ENCODE measurements around the gene CD22.

Gene CD22

DNA sequence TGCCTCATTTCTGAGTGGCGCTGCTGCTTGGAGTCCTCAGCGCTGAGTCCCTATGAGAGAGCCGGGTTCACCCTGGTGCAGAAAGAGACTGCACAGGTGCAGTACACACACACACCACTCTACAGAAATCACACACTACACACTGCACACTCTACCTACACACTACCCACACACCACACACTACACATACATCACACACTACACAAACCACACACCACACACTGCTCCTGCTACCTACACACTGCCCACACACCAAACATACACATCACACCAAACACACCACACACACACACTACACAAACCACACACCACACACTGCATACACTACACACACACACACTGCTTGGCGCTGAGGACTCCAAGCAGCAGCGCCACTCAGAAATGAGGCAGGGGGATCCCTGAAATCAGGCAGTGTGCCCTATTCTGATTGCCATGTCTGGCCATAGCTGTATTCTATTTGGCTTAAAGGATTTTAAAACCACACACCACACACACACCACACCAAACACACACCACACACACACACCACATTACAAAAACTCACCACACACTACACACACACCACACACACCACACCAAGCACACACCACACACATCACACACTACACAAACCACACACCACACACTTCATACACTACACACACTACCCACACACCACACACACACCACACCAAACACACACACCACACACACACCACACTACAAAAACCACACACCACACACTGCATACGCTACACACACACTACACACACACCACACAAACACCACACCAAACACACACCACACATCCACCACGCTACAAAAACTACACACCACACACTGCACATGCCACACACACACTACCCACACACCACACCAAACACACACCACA is 32.1 kb upstream of the CD22 start:
- DNase-seq = no peak

DNA sequence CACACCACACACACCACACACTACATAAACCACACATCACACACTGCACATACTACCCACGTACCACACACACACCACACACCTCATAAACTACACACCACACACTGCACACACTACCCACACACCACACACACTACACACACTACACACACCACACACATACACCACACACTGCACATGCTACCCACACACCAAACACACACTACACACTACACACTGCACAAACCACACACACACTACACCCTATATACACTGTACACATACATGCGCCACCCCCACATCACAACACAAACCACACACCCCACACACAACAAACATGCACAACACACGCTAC is 31.5 kb upstream of the CD22 start:
- DNase-seq = no peak

DNA sequence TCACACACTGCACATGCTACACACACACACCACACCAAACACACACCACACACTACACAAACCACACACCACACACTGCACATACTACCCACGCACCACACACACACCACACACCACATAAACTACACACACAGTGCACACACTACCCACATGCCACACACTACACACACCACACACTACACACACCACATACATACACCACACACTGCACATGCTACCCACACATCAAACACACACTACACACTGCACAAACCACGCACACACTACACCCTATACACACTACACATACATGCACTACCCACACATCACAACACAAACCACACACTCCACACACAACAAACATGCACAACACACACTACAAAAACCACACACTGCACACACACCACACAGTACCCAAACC is 31.1 kb upstream of the CD22 start:
- no peak for DNase-seq

DNA sequence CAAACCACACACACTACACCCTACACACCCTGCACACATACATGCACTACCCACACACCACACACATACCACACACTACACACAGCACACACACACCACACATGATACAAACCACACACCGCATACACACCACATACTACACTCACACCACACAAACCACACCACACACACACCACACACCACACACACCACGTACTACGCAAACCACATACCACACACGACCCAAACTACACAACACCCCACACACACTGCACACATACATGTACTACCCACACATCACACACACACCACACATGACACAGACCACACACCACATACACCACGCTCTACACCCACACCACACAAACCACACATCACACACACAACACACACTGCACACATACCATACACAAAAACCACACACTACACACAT is 30.4 kb upstream of the CD22 start:
- no peak for DNase-seq

DNA sequence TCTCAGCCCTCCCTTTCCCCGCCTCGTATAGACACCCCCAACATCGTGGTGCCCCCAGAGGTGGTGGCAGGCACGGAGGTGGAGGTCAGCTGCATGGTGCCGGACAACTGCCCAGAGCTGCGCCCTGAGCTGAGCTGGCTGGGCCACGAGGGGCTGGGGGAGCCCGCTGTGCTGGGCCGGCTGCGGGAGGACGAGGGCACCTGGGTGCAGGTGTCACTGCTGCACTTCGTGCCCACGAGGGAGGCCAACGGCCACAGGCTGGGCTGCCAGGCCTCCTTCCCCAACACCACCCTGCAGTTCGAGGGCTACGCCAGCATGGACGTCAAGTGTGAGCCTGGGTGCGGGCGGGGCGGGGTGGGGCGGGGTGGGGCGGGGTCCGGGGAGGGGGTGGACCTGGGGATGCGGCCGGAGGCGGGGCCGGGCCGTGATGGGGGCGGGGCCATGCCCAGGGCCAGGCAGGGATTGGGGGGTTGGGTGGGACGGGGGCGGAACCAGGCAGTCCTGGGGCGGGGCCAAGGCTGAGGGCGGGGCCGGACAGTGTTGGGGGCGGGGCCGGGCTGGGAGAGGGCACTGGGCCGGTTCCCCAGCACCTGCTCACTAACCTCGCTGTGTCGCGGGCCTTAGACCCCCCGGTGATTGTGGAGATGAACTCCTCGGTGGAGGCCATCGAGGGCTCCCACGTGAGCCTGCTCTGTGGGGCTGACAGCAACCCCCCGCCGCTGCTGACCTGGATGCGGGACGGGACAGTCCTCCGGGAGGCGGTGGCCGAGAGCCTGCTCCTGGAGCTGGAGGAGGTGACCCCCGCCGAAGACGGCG is 29.3 kb upstream of the CD22 start:
- DNase-seq = peak; percentile 29

DNA sequence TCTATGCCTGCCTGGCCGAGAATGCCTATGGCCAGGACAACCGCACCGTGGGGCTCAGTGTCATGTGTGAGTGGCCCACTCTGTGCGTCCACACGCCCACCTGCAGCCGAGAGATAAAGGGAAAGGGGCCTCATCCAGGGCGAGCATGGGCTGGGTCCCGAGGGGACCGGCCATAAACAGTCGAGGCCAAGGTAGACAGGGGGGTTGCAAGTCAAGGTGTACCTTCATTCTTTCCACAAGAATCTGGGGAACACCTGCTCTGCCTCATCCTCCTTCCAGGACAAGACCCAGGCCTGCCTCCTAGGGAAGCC is 28.7 kb upstream of the CD22 start:
- no peak for DNase-seq

DNA sequence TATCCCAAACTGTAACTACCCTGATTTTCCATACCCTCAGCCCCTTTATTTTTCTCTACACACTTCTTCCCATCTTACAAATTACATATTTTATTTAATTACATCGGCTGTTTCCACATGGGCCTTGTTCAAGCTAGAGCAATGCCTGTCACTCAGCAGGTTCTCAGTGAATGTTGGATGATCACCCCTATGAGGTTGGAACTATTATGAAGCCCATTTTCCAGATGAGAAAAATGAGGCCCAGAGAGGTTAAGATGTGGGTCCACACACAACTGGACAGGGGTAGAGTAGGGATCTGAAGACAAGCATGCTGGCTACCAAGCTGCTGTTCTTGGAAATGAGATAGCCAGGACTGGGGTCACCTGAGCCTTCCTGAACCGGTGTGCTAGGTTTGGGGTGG is 27.0 kb upstream of the CD22 start:
- no peak for DNase-seq

DNA sequence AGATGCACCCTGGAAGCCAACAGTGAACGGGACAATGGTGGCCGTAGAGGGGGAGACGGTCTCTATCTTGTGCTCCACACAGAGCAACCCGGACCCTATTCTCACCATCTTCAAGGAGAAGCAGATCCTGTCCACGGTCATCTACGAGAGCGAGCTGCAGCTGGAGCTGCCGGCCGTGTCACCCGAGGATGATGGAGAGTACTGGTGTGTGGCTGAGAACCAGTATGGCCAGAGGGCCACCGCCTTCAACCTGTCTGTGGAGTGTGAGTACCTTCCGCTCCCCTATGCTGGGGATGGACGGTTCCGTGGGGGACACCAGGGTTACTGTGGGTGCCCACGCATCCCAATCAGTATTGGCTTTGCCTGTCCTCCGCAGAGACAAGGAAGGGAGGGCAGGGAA is 26.5 kb upstream of the CD22 start:
- DNase-seq = no peak

DNA sequence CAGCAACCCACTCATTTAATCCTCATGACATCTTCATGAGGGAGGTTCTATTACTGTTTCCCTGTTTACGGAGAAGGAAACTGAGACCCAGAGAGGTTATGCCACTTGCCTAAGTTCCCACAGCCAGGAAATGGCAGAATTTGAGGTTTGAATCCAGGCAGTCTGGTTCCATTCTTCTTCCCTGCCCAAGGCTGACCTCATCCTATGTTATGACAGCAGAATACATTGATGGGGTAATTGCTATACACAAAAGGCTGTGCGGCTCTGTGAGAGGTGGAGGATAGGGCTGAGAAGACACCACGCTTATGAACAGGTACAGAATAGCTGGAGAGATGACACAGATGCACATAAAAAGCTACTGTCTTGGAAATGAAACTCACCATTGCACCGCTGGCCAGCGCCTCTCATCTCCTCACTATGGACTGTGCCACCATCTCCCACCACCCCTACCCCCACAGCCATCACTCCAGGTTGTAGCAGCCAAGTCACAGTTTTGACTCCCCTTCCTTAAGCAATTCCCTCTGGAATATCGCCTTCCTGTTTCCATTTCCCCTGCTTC is 25.6 kb upstream of the CD22 start:
- no peak for DNase-seq

DNA sequence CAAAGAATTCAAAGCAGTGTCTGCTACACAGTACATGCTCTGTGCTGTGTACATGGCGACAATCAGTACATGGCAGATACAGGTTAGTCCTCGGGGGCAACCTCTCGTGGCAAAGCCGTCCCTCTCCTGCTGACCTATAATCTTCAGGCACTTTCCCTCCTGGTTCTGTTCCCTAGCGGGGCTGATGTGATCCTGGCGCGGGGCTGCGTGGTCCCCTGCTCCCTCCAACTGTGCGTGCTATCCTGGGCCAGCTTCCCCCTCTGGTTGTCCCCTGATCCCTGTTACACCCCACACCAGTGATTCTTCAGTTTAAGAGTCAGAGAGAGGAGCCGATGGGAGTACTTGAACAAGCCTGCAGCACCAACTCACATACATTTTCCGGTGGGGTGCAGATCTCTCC is 25.0 kb upstream of the CD22 start:
- no peak for DNase-seq

DNA sequence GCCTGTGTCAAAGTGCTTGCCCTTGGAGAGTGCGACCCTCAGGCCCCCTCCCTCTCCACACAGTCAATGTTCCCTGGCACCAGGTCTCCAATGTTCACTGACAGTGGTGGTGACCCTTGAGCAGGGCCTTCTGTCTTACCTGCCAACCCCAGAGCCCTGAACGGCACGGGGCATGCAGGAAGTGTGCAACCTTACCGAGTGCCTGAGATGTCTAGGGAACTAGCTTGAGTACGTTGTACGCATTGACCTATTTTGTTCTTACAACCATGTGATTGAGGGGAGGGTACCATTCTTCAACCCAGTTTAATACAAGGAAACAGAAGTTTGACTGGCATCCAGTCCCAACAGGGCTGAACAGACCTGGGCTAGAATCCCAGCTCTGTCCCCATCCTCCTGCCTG is 23.8 kb upstream of the CD22 start:
- no peak for DNase-seq

DNA sequence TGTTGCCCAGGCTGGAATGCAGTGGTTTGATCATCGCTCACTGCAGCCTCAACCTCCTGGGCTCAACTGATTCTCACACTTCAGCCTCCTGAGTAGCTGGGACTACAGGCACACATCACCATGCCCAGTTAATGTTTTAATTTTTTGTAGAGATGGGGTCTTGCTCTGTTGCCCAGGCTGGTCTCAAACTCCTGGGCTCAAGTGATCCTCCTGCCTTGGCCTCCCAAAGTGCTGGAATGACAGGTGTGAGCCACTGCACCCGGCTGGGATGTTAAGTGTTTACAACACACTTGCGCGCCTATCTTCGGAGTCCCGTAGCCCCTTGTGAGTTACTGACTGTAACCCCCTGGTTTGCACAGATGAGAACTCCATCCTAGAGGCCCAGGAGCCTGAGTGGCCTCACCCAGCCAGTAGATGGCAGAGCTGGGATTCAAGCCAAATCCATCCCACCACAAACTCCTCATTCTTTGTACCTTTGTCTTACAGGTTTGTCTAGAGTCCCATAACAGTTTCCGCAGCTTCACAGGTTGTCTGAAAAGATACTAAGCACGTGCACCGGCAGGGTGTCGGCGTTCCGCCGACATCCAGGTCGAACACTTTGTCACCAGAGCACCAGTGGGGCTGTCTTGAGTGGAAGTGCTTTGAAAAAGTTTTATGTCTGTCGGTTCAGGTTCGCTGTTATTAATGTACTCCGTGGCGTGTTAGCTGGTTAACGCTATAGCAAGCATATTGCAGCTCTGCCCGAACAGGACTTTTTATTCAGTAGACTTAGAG is 22.3 kb upstream of the CD22 start:
- no peak for DNase-seq

DNA sequence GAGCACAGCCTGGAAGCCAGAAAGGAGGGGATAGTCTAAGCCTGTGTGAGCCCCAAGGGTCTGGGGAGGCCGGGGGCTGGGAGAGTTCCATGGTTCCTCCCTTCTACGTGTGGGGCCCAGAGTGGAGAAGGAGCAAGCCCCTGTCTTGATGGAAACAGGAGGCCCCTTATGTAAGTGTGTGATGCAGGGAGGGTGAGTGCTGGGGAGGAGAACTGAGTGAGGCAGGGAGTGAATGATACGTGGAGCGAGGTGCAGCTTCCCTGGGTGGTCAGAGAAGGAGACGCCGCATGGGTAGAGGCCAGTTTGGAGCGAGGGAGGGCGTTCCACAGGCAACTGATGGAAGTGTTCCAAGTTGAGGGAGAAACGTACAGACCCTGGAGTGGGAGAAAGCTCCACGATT is 21.1 kb upstream of the CD22 start:
- no peak for DNase-seq

DNA sequence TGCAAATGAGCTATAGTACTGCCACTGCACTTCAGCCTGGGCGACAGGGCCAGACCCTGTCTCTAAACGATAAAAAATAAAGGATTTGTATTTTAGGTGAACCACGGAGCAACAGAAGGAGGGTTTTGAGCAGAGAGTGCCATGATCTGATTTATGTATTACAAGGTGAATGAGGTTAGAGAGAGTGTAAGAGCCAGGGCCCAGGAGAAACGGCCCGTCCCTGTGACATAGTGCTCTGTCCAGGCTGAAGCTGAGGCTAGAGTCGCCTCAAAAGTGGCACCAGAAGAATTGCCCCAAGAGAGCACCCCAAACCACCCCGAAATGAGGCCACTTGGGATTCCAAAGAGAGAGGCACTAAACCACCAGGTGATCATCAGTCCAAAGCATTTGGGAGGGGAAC is 20.1 kb upstream of the CD22 start:
- no peak for DNase-seq

DNA sequence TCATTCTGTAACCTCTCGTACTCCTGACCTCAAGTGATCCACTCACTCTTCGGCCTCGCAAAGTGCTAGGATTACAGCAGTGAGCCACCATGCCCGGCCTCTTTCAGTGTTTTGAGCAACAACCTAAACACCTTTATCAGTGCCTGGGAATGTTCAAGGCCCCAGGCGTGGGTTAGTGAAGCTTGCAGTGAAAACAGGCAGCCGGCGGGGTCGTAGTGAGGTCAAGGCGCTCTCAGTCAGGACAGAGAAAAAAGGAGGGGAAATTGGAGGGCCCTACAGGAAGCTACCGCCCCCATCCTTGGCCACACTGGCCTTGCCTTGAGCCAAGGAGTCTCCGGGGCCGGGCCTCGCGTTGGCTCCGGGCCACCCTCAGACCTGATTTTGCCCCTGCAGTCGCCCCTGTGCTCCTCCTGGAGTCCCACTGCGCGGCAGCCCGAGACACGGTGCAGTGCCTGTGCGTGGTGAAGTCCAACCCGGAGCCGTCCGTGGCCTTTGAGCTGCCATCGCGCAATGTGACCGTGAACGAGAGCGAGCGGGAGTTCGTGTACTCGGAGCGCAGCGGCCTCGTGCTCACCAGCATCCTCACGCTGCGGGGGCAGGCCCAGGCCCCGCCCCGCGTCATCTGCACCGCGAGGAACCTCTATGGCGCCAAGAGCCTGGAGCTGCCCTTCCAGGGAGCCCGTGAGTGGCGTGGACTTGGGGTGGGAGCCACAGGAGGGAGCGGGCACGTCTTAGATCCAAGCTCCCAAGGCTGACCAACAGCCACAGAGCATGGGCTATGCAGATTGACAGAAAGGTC is 19.3 kb upstream of the CD22 start:
- DNase-seq = no peak

DNA sequence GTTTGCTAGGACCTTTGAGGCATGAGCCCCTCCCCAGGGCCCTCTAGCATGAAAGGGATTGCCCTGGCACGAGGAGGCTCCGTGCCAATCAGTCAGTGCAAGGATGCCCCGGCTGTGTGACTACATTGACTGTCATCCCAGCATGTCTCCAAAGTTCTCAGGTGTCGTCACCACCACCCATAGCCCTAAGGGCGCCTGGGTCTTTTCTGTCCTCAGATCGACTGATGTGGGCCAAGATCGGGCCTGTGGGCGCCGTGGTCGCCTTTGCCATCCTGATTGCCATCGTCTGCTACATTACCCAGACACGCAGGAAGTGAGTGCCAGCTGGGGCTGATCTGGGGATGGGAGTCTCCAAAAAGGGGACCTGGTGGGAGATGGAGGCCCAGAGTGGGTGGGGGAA is 18.7 kb upstream of the CD22 start:
- DNase-seq = no peak

DNA sequence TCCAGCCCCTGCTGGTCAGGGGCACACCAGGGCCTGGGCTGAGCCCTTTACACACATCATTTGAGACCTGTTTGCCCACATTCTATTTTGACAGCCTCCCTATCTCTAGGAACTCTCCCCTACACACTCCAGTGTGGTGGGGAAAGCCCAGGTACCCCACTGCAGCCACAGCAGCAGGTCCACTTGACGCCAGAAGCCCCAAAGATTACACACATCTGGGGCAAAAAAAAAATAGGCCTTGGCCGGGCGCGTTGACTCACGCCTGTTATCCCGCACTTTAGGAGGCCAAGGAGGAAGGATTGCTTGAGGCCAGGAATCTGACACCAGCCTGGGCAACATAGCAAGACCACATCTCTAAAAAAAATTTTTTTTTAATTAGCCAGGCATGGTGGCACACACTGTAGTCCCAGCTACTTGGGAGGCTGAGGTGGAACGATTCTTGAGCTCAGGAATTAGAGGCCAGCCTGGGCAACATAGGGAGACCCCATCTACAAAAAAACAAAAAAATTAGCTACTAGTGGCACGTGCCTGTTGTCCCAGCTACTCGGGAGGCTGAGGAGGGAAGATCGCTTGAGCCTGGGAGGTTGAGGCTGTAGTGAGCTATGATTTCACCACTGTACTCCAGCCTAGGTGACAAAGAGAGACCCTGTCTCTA is 18.0 kb upstream of the CD22 start:
- DNase-seq = no peak

DNA sequence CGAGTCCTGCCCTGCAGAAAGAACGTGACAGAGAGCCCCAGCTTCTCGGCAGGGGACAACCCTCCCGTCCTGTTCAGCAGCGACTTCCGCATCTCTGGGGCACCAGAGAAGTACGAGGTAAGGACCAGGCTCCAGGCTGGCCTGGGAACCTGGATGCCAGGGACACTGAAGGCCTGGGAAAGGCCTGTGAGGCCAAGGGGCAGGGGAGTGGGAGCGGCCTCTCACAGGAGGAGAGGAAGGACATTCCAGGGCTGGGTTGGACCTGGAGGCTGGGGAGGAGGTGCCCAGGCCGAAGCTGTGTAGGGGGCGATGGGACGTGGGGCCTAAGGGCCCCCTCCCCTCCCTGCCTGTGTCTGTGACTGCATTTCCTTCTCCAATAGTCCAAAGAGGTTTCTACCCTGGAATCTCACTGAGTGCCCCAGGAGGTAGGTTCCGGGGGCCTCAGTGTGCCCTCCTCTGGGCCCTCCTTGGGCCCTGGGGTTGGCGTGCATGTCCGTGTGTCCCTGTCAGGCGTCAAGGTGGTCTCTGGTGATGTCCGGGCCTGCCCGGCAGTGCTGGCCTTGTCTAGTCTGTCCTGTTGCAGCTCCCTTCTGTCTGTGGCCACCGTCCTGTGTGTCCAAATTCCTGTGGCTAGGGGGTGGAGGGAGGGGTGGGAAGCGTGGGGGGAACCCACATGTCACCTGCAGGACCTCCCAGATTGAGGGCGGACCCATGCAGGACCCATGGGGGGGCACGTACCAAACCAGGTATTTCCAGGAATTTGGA is 16.9 kb upstream of the CD22 start:
- DNase-seq = no peak

DNA sequence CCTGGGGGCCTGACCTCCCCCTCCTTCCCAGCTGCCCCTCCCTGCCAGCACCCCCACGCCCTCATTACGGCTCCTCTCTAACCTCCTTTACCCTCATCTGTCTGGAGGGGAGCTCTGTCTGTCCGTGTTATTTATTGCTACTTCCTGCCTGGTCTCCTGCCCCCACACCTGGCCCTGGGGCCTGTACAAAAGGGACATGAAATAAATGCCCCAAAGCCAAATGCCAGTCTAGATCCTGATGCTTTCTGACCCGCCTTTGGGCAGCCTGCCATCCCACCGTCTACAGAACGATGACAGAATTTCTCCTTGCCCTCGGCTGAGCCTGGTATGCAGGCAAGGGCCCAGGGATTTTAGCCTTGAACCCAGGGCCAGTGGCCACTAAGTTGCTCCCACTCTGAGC is 15.4 kb upstream of the CD22 start:
- DNase-seq = no peak

DNA sequence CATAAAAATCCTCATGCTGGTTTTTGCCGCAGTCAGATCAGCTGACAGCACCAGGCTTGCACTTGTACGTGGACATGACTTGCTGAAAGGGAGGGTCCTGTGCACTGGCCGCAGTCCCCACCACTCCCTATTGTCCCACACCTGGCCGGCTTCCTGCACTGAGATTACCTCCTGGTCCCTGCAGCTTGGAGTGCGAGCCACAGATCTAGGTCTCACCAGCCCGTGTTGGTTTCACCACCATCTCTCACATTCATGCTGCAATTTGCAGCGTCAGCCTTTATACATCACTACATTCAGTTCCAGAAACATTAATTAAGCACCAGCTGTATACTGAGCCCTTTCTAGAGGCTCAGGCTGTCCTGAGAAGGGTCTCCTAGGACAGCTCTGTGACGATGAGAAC is 15.0 kb upstream of the CD22 start:
- no peak for DNase-seq

DNA sequence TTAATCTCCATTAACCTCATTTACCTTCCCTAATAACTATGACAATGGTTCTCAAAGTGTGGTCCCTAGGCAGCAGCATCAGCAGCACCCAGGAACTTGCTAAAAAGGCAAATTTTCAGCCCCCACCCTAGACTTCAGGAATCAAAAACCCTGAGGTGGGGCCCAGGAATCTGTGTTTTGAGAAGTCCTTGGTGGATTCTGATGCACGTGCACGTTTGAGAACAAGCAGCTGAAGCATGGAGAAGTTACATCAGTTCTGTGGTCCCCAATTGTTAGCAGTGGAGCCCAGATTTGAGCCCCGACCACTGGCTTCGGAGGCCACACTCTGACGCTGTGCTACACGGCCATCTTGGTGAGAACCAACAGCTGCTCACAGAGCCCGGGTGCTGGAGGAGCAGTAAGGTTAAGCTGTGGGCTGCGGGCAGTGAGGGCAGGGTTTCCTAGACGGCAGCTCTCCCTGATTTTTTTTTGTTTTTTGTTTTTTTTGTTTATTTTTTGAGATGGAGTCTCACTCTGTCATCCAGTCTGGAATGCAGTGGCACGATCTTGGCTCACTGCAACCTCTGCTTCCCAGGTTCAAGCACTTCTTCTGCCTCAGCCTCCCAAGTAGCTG is 14.0 kb upstream of the CD22 start:
- DNase-seq = no peak

All from NCI-H2029 (cell line).